ENCODE results near the gene PAF1. TPM values are rescaled to one million over a fixed set of nuclear protein-coding genes. Genes with fewer than 3 reads are reported as not detected.

The PAF1 gene
- total RNA-seq, 1 donor from 2014 or later, result 70.2 TPM

GRCh38 chr19:39411081-39411831 lies 20.4 kb upstream of the PAF1 start:
- DNase-seq (ENCODE audit: extremely low spot score in 2 of 2), result peak in 1 of 2 donors; percentile 97
- Histone ChIP-seq H3K4me3 (peak overlapping the region; percentile 97 to 98), H3K27me3 (no peaks in the 10 kb centered on the region), H3K9me3 (no peaks in the 10 kb centered on the region), H3K4me1 (peaks cover 47% of the 10 kb centered on the region), H3K27ac (peak overlapping the region; percentile 100), H3K36me3 (peaks cover 6 to 28% of the 10 kb centered on the region in 2 donors)
- no peak for TF ChIP-seq POLR2A (IDR thresholded peaks at IDR 0.05)
- peak in 1 of 2 donors; percentile 21 for TF ChIP-seq POLR2AphosphoS5 (IDR thresholded peaks at IDR 0.05; ENCODE audit: insufficient read depth in 1 of 2, low read depth in 1 of 2)
- TF ChIP-seq, protein P1, sequence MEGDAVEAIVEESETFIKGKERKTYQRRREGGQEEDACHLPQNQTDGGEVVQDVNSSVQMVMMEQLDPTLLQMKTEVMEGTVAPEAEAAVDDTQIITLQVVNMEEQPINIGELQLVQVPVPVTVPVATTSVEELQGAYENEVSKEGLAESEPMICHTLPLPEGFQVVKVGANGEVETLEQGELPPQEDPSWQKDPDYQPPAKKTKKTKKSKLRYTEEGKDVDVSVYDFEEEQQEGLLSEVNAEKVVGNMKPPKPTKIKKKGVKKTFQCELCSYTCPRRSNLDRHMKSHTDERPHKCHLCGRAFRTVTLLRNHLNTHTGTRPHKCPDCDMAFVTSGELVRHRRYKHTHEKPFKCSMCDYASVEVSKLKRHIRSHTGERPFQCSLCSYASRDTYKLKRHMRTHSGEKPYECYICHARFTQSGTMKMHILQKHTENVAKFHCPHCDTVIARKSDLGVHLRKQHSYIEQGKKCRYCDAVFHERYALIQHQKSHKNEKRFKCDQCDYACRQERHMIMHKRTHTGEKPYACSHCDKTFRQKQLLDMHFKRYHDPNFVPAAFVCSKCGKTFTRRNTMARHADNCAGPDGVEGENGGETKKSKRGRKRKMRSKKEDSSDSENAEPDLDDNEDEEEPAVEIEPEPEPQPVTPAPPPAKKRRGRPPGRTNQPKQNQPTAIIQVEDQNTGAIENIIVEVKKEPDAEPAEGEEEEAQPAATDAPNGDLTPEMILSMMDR (IDR thresholded peaks at IDR 0.05), result no peak
- intact Hi-C loops (cut with DNase I), result loop anchor here (5.0 kb wide), 1 partner anchor 69 kb away; the partner anchor contains the start of gene SAMD4B

GRCh38 chr19:39410831-39411080 lies 19.9 kb upstream of the PAF1 start:
- TF ChIP-seq POLR2AphosphoS5 (IDR thresholded peaks at IDR 0.05; ENCODE audit: insufficient read depth in 1 of 2, low read depth in 1 of 2), result no peak
- TF ChIP-seq POLR2A (IDR thresholded peaks at IDR 0.05), result no peak
- TF ChIP-seq, protein P1 (IDR thresholded peaks at IDR 0.05), result no peak
- Histone ChIP-seq H3K36me3 (peaks cover 6 to 23% of the 10 kb centered on the region in 2 donors), H3K4me1 (peaks cover 46% of the 10 kb centered on the region), H3K4me3 (peak overlapping the region; percentile 97 to 98), H3K27ac (peak overlapping the region; percentile 100), H3K27me3 (no peaks in the 10 kb centered on the region), H3K9me3 (no peaks in the 10 kb centered on the region)
- no peak for DNase-seq (ENCODE audit: extremely low spot score in 2 of 2)
- intact Hi-C loops (cut with DNase I), result loop anchor here (5.0 kb wide), 1 partner anchor 68 kb away; the partner anchor contains the start of gene SAMD4B

DNA sequence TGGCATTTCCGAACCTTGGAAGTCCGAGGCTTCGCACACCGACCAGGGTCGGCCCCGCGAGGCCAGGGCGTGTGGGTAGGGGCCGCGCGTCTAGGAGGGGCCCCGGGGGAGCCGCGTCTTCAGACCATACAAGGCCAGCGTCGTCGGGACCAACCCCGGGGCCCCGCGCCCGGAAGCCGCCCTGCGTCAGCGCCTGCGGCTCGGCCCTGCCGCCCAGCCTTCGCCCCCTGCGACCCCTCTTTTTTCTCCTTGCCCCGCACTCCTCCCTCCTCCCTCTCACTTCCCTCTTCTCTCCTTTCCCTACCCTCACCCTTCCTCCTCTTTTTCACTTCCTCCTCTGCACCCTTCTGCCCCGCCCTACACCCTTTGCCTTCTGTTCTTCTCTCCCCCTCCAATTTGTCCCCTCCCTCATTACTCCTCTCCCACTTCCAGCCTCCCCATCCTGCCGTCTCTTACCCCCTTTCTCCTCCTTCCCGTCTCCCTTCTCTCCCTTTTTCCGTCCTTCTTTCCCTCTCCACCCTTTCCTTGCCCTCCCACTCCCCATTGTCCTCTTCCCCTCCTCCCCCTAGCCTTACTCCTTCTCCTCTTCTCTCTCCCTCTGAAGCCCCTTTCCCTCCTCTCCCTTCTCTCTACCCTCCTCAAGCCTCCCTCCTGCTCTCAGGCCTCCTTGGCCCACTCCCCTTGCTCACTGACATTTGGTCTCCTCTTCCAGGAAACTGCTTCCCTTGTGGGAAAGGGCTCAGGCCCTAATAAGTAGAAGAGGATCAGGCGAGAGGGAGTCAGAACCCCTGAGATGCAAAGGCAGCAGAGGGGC lies 19.3 kb upstream of the PAF1 start:
- peak overlapping the region; percentile 100 for H3K27ac ChIP-seq
- TF ChIP-seq, protein P1 (IDR thresholded peaks at IDR 0.05), result no peak
- TF ChIP-seq POLR2A (IDR thresholded peaks at IDR 0.05) (peak in 1 of 2 donors; percentile 32), POLR2AphosphoS5 (IDR thresholded peaks at IDR 0.05; ENCODE audit: insufficient read depth in 1 of 2, low read depth in 1 of 2) (peak in 1 of 2 donors; percentile 31)
- intact Hi-C loops (cut with DNase I), result loop anchor here (5.0 kb wide), 1 partner anchor 68 kb away; the partner anchor contains the start of gene SAMD4B
- peak in 1 of 2 donors; percentile 96 for DNase-seq (ENCODE audit: extremely low spot score in 2 of 2)
- H3K9me3 ChIP-seq, result no peaks in the 10 kb centered on the region
- peaks cover 6 to 23% of the 10 kb centered on the region in 2 donors for H3K36me3 ChIP-seq
- no peaks in the 10 kb centered on the region for H3K27me3 ChIP-seq
- peaks cover 46% of the 10 kb centered on the region for H3K4me1 ChIP-seq
- peak overlapping the region; percentile 97 to 98 for H3K4me3 ChIP-seq

GRCh38 chr19:39409208-39410016 lies 18.5 kb upstream of the PAF1 start:
- intact Hi-C loops (cut with DNase I), result loop anchor here (5.0 kb wide), 1 partner anchor 67 kb away; the partner anchor contains the start of gene SAMD4B
- DNase-seq (ENCODE audit: extremely low spot score in 2 of 2), result peak in 1 of 2 donors; percentile 98
- Histone ChIP-seq H3K27ac (peak overlapping the region; percentile 100), H3K36me3 (peaks cover 6 to 23% of the 10 kb centered on the region in 2 donors), H3K9me3 (no peaks in the 10 kb centered on the region), H3K4me1 (peaks cover 46% of the 10 kb centered on the region), H3K4me3 (peak overlapping the region; percentile 97 to 98), H3K27me3 (no peaks in the 10 kb centered on the region)
- TF ChIP-seq, protein P1 (IDR thresholded peaks at IDR 0.05), result peak in 1 of 3 experiments; percentile 13
- TF ChIP-seq POLR2AphosphoS5 (IDR thresholded peaks at IDR 0.05; ENCODE audit: insufficient read depth in 1 of 2, low read depth in 1 of 2), result peak; percentile 65 to 97
- TF ChIP-seq POLR2A (IDR thresholded peaks at IDR 0.05), result peak in 1 of 2 donors; percentile 69
